ENCODE measurements around the gene CNTN4.

DNA sequence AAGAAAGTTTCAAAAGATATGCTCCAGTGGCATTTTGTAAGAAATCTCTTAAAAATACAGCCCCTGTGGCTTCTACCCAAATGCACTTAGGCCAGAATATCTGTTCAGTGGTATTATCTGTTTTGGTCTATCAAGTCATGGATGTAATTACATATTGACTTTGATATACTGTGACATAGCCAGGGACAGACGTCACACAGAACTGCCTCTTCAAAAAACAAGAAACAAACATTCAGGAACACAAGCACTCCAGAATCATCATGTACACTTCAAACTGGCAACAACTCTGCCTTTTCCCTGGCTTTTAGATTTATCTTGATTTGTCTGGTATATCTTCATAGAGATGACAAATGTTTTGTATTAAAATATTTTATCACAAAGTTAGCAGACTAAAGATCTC lies 771.2 kb downstream of the CNTN4 start:
- TF ChIP-seq, protein P1, sequence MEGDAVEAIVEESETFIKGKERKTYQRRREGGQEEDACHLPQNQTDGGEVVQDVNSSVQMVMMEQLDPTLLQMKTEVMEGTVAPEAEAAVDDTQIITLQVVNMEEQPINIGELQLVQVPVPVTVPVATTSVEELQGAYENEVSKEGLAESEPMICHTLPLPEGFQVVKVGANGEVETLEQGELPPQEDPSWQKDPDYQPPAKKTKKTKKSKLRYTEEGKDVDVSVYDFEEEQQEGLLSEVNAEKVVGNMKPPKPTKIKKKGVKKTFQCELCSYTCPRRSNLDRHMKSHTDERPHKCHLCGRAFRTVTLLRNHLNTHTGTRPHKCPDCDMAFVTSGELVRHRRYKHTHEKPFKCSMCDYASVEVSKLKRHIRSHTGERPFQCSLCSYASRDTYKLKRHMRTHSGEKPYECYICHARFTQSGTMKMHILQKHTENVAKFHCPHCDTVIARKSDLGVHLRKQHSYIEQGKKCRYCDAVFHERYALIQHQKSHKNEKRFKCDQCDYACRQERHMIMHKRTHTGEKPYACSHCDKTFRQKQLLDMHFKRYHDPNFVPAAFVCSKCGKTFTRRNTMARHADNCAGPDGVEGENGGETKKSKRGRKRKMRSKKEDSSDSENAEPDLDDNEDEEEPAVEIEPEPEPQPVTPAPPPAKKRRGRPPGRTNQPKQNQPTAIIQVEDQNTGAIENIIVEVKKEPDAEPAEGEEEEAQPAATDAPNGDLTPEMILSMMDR (IDR thresholded peaks at IDR 0.05), result no peak
- no peak for TF ChIP-seq POLR2A (IDR thresholded peaks at IDR 0.05)
